Measurements from ENCODE around the gene DTWD2.
A peak's percentile ranks its signal among the peaks of the same experiment; 100 is the strongest.
"Not testable (repeated sequence)": the region's sequence is repeated elsewhere in the genome, so short reads cannot be mapped to it uniquely, and the experiment has no call there.

The DTWD2 gene

DNA sequence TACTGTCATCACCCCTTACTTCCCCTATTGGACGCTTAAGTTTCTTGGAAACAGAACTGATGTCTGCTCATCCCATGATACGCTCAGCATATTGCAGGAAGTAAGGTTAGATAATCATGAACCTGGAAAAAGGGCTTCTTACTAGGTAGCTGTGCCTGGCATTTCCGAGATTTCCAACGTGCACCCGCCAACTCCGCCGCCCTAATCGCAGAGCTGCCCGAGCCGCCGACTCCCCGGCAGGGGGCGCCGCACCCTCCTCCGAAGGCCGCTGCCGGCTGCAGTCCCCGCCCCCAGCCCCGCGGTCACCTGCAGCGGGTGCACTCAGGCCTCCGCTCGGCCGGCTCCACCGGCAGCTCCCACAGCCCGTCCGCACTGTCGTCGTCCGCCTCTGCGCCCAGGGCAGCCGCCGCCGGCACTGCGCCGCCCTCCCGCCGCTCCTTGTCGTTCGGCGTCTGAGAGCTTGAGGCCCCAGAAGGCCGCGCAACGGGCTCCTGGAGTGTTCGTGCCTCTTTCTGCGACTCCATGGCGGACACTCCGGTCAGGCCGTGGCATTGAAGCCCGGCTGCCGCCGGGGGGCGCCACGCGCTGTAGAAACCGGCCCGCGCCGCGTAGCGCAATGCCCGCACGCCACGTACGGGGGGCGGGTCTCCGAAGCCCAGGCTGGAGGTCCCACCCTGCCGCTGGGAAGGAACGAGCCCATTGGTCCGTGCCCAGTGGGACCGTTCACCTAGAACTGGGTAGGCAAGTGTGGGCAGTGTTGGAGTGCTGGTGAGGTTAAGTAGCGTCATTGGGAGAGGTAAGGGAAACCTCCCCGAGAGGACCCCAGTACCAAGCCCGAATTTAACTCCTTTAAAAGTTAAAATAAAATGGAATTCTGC, at the start of gene DTWD2:
Gene DTWD2 (minus strand): TSS at position 560 of the 878 bp plus-strand sequence. CDS start 36 bp downstream, at position 524.
- DNase-seq, result peak; percentile 90

GRCh38 chr5:119037496-119038215, 49.3 kb upstream of the DTWD2 start:
- DNase-seq, result no peak

GRCh38 chr5:119036101-119036762, 47.9 kb upstream of the DTWD2 start:
- DNase-seq, result no peak

- no peak for DNase-seq
Observed at GRCh38 chr5:119033135-119033534, 44.8 kb upstream of the DTWD2 start.

DNA sequence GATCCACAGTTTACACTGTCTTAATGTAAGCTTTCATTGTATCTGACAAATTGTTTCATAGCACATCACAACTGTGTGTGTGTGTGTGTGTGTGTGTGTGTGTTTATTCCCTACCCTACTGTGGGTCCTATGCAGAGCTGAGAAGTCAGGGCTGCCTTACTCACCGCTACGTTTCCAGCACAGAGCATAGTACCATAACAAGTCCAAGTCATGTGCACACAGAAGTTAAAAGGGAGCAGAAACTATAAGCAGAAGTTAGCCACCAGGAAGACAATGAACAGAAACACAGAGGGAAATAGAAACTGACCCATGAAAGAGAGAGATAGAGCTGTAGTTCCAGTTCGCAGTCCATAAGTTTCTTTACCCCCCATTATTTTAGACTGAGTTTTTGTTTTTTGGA, 44.3 kb upstream of the DTWD2 start:
- no peak for DNase-seq

- no peak for DNase-seq
Observed at GRCh38 chr5:119031905-119032304, 43.6 kb upstream of the DTWD2 start.

GRCh38 chr5:119031011-119031886, 42.9 kb upstream of the DTWD2 start:
- DNase-seq, result no peak

GRCh38 chr5:119028575-119028974, 40.2 kb upstream of the DTWD2 start:
- DNase-seq, result no peak

DNA sequence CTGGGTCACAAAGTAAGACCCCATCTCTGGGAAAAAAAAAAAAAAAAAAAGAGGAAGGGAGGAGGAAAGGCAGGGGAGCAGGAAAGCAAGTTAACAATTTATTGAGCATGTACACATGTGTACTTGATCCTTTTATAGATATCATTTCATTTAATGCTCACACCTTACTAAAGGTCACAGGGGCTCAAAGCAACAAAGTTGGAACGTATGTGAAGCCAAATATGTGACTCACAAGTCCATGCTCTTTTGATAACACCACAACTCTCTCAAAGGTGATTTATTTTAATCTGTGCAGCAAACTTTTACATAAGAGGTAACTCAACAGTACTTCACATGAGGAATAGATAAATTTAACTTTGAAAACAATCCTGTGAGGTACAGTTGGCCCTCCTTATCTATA, 34.4 kb upstream of the DTWD2 start:
- DNase-seq, result no peak

DNA sequence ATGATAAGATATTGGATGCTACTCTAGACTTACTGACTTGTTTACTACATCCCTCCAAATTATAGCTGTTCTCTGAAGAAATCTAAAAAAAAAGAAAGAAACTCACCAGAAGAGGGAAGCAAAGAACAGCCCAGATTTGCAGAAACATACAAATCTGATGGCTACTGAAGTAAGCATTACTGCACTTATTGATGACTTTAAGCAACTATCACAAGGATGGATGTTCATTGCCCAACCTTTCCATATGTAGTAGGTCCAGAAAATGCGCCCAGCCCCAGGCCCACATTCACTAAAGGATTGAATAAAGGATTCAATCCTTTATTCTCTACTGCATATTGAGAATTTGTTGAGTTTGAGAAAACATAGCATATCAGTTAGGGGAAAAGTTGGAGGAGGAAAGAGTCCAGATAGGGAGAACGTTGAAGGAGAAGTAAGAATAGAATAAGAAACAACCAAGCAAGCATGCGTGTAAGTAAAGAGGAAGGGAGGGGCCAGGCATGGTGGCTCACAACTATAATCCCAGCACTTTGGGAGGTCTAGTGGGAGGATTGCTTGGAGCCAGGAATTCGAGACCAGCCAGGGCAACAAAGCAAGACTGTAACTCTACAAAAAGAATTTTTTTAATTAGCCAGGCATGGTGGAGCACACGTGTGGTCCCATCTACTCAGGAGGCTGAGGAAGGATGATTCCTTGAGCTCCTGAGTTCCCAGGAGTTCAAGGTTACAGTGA, 33.8 kb upstream of the DTWD2 start:
- no peak for DNase-seq

GRCh38 chr5:119021149-119021732, 32.9 kb upstream of the DTWD2 start:
- DNase-seq, result no peak

- DNase-seq, result no peak
Observed at GRCh38 chr5:119019949-119020348, 31.6 kb upstream of the DTWD2 start.

- no peak for DNase-seq
Observed at GRCh38 chr5:119019501-119019900, 31.2 kb upstream of the DTWD2 start.

- DNase-seq, result no peak
Observed at GRCh38 chr5:119017994-119018393, 29.6 kb upstream of the DTWD2 start.

DNA sequence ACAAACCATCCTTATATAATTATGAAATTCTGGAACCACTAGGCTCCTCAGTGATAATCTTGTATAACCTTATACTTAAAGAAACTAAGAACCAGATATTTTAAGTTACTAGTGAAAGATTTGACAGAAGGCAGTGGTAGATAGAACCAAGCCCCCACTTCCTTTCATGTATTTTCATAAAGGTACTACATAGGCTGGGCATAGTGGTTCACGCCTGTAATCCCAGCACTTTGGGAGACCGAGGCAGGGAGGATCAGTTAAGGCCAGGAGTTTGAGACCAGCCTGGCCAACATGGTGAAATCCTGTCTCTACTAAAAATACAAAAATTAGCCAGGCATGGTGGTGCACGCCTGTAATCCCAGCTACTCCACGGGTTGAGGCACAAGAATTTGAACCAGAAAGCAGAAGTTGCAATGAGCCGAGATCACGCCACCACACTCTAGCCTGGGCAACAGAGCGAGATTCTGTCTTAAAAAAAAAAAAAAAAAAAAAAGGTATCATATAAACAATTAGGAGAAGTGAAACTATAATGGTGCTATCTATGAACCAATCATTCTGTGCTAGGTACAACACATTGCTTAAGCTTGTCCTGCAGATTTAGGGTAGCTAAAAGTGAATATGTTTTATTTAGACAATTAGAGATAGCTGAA, 27.9 kb upstream of the DTWD2 start:
- DNase-seq, result no peak

DNA sequence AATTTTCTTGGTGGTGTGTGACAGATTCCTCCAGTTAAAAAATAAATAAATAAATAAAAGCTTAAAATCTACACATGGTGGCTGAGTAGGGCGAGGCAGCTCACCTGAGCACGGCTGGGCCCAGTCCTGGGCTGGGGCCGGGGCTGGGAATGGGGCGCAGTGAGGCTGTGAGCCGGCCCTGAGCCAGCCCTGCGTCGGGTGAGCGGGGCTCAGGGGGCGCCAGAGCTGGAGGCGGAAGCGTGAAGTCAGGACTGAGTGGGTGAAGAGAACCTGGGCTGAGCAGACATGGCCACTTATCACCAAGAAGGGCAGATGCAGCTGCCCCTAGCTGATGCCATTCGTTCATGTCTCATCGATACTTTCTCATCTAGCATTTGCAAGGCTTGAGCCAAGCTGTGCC, 22.8 kb upstream of the DTWD2 start:
- no peak for DNase-seq

- no peak for DNase-seq
Observed at GRCh38 chr5:119010206-119010605, 21.9 kb upstream of the DTWD2 start.

- DNase-seq, result no peak
Observed at GRCh38 chr5:119009131-119009530, 20.8 kb upstream of the DTWD2 start.

DNA sequence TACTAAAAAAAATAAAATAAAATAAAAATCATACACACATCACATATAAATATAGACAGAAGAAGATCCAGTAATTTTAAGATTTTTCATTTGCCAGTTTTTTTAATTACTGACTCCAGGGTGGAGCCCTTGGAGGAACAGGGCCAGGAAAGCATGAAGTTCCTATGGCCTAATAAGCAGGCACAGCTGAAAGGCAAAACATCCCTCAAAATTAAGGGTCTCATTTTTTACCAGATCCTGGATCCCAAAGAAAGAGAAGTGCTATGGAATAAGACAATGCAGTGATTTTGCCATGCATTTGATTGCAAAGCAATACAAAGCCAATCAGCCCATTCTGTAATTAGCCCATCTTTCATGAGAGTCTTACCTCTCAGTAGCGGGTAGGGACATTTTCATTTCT, 11.3 kb upstream of the DTWD2 start:
- no peak for DNase-seq

DNA sequence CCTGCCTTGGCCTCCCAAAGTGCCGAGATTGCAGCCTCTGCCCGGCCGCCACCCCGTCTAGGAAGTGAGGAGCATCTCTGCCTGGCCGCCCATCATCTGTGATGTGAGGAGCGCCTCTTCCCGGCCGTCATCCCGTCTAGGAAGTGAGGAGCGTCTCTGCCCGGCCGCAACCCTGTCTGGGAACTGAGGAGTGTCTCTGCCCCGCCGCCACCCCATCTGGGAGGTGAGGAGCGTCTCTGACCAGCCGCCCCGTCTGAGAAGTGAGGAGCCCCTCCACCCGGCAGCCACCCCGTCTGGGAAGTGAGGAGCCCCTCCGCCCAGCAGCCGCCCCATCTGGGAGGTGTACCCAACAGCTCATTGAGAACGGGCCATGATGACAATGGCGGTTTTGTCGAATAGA, 10.5 kb upstream of the DTWD2 start:
- not testable (repeated sequence) for DNase-seq

DNA sequence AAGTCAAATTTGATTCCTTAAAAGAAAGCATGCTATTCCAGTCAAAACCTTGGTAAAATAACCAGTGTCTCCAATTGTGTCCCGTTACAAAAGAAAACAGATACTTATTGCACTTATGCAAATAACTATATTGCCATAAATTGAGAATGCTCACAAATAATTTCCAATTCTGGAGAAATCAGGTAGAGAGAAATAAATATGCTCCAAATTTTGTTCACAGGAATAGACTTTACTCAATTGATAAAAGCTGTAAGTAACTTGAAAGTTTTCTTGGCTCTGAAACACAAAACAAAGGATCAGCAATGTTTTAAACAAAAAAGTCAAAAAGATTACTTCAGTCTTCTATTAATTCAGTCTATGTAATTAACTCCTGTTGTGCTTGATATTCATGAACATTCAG, 7.8 kb upstream of the DTWD2 start:
- no peak for DNase-seq

Data from activated effector memory CD4-positive, alpha-beta T cell treated with Interleukin-2 at 50 U/mL for 16 hours (primary cell).